Embryonic facial prominence (tissue), 1 donor: ENCODE measurements around the gene FARP1.
"Not testable (repeated sequence)": the region's sequence is repeated elsewhere in the genome, so short reads cannot be mapped to it uniquely, and the experiment has no call there.

Source experiments
- DNase-seq: peaks from one replicate; pipeline ENCODE4 v3.0.0-alpha.2; 2016; ENCODE audit errors: extremely low spot score

The FARP1 gene

DNA sequence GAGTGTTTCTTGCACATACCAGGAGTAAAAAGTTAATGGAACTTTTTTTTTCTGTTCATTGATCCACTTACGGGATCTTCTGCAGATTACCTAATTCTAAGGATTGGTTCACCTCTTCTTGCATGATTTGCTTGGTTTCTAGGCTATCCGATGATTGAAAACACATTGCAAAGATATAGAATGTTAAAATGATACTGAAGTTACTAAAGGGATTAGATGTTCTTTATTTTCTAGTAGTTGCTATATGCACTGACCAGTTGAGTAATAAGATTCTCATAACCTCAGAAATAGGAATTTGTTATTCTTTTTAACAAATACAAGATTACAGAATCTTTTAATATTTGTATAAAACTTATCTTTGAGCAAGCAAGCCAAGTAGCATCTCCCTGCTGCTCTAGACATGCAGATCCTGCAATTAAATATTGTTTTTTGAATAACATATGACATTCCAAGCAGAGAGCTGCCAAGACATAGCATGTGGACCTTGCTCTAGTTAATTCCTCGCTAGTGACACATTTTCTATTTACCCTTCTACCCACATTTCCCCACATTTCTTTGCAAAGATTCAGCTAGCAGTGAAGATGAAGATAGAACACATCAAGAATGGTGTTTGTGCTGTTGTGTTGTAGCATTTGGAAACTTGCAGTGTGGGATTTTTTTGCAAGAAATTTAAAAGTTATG is 85.9 kb downstream of the FARP1 start:
- no peak for DNase-seq

GRCh38 chr13:98230762-98231161 is 87.9 kb downstream of the FARP1 start:
- not testable (repeated sequence) for DNase-seq

DNA sequence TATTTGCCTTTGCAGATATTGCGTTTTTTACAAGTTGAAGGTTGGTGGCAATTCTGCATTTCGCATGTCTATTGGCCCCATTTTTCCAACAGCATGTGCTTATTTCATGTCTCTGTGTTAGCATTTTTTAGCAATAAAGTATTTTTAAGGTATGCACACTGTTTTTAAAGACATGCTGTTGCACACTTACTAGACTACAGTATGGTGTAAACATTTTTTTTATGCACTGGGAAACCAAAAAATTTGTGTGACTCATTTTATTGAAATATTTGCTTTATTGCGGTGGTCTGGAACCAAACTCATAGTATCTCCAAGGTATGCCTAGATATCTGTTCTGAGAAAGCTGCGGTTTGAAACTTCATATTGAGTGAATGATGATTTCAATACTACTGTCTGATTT is 89.6 kb downstream of the FARP1 start:
- no peak for DNase-seq

DNA sequence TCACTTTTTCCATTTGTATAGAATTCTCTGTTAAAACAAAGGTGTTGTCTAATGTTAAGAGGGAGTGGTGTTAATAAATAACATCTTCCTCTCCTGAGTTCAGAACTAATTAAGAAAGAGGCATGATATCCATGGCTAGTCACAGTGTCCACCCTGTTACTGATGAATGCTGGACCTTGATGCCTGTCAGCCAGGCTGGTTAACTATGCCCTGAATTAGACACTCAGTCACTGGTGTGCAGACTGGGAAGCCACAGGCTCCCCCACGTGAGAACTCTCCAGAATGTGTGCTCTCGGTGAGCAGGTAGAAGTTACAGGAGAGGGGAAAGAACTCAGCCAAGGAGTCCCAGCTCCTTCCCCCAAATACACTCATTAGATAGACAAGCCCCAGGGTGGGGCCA is 90.2 kb downstream of the FARP1 start:
- DNase-seq: no peak

DNA sequence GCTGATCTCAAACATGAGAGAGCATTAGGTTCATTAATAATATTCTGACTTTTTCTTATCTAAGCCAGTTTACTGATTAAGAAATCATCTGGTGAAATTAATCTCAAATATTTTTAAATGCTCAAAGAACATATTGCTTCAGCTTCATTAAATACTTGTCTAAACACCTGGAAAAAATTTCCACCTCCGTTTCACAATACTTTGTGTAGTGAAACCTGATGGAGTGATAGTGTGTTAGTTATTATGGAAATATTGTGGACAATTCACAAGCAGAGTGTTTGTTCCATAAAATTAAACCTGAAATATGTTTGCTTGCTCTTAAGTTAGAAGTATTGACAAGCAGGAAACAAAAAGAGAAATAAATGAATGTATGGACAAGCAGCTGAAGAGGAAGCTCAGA is 91.5 kb downstream of the FARP1 start:
- no peak for DNase-seq

DNA sequence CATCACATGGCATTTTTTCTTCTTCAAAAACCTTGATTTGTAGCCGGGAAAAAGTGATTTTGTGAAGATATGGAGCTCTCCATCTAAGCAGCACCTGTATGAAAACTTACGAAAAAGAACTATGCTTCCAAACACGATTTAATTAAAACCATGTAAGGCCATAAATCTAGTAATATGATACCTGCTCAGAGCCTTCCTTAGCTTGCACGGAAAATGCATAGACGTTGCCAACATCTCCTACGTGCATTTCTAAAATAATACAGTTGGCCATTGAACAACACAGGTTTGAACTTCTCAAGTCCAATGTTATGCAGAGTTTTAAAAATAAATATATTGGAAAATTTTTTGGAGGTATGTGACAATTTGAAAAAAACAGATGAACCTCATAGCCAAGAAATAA is 93.3 kb downstream of the FARP1 start:
- no peak for DNase-seq

DNA sequence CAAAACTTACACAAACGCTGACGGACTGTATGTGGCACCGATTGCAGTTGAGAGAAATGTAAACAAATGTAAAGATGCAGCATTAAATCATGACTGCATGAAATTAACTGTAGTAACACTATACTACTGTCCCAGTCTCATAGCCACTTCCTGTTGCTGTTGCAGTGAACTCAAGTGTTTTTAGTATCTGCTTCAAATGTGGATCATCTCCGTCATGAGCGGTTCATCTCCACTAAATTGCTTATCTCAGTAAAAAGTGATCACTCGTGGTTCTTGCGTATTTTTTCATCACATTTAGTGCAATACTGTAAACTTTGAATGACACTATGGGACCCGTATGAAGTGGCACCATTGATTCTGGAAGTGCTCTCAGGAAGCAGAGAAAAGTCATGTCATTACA is 94.4 kb downstream of the FARP1 start:
- DNase-seq: no peak

DNA sequence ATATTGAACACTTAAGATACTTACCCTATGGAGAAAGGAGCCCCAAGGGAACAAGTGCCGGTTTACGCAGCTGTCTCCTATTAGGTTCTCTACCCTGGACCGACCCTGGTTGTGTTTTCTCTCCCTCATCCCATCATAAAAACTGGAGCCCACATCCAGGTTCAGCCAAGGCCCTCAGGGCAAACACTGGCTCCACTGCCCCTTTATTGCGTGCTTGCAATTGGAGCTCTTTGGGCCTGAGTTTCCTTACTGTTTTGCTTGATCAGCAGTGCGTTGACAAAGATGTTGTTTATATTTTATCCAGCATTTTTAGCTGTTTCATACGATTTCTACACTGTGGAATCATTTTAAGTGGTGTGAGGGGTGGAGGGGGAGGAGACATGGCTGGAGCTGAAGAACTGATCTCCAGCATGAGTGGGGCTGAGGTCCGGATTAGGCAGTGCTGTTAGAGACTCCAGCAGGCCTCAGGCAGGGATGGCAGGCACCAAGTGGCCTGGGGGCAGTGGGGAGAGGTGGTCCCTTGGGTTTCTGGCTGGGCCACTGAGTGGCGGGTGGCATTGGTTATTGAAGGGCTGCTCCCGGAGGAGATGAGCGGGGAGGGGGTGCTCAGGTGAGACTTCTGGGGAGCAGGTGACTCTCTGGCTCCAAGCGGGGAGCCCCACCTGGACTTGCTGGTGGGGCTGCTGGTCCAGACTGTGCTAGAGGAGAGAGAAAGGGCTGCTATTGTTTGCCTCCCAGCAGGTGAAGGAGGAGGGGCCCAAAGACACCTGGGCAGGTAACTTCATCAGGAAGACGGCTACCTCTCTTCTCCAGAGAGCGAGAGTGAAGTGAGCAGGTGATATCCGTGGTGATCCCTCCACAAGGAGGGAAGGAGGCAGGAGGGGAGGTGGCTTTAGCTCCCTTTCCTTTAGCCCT is 96.5 kb downstream of the FARP1 start:
- DNase-seq: no peak

DNA sequence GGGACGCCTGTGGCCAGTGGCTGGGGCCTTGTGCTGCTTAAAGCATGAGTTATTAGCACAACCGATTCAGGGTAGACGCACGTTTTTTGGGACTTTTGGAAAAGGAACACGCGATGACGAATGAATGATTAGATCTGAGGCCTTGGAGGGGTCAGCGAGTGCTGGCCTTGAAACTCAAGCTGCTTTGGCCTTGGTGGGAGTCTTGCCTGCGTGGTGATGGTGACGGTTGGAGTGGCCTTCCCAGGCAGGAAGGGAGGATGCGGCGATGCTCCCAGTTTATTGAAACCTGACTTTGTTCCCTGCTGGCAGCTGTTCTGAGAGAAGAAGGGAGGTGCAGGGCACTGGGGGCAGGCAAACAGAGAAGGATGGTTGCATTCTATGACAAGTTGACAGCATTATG is 97.2 kb downstream of the FARP1 start:
- DNase-seq: no peak

DNA sequence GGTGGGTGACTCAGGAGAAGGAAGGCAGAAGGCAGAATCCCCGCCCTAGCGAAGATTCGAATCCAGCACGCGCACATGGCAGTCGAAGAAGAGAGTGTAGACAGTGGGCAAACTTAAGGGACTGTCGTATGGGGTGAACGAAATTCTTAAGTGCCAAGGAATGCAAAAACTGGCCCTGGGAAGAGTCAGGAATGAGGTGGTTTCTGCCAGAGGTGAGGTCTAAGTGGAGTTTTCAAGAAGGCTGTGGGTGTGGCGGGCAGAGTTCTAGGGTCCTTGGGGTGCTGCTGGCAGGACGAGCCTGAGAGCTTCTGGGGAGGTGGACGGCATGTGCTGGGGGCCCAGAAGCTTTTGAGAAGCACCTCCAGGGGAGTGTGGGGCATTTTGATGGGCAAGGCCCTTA is 98.1 kb downstream of the FARP1 start:
- no peak for DNase-seq

- no peak for DNase-seq
Measured at GRCh38 chr13:98241976-98242375, 99.1 kb downstream of the FARP1 start.

DNA sequence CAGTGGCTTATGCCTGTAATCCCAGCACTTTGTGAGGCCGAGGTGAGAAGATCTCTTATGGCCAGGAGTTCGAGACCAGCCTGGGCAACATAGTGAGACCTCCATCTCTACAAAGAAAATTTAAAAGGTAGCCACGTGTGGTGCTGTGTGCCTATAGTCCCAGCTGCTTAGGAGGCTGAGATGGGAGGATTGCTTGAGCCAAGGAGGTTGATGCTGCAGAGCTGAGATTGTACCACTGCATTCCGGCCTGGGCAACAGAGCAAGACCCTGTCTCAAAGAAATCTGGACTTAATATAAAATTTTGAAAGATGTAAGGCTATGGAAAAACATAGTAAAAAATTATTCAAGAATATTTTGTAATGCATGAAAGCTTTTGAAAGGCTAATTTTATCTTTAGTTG is 99.5 kb downstream of the FARP1 start:
- no peak for DNase-seq

DNA sequence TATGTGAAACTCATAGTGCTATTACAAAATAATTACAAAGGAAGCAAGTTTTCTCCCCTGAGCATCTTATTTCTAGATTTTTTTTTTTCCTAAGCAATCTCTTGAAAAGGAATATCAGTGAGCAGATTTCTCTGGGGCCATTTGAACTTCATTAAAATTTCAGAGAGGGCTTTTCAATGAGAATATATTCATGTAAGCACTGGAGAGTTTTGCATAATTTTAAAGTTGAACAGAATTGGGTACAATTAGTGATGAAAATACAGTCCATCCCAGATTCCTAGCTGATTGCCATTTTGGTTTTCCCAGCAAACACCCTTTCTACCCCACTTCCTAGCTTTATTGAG is 101.0 kb downstream of the FARP1 start:
- DNase-seq: no peak

DNA sequence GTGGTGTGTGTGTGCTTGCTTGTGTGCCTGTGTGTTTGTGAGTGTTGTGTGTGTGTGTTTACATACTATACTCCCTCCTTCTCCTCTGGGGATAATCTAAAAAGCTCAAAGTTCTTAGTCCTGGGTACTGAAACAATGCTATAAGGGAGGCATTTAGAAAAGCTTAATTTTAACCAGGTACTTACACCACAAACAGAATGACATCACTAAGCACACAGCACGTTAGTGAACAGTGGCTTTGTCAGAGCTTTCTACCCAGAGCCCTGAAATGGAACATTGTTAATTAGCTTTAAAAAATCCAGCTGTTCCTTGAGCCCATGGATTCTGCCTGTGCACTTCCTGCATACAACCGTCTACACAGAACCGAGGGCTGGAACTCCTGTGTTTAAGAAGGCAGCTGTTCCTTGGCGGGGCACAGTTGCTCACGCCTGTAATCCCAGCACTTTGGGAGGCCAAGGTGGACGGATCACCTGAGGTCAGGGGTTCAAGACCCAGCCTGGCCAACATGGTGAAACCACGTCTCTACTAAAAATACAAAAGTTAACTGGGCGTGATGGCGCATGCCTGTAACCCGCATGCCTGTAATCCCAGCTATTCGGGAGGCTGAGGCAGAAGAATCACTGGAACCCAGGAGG is 103.8 kb downstream of the FARP1 start:
- DNase-seq: no peak

DNA sequence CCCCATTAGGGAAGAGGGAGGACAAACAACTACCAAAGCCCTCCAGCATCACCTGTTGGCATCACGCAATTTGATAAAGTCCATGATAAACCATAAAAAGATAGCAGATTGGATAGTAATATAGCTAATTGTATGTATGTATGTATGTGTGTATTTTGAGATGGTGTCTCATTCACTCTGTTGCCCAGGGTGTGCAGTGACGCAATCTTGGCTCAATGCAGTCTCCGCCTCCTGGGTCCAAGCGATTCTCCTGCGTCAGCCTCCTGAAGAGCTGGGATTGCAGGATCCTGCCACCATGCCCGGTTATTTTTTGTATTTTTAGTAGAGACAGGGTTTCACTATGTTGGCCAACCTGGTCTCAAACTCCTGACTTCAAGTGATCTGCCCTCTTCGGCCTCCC is 108.8 kb downstream of the FARP1 start:
- DNase-seq: no peak

DNA sequence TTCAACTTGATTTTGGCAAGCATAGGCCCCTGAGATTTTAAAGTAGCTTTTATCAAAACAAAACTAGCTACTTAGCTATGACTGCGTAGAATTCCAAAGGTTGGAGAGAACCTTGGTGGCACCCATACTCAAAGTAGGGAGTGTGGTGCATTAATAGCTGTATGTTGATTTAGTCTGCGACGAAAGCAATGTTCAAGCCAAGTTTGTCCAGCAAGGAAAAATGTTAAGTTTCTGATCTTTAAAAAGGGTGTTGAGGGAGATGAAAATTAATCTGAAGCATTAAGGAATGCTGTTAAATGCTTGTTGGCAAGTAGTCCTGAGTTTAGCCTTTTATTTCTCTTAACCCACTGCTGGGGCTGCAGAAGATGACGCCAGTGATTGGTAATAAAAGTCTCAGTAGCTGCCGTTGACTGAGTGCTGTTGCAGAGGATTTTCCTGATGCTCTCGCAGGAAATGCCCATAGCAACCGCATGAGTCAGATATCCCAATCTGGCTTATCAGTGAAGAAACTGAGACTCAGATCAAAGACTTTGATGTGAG is 110.1 kb downstream of the FARP1 start:
- no peak for DNase-seq

DNA sequence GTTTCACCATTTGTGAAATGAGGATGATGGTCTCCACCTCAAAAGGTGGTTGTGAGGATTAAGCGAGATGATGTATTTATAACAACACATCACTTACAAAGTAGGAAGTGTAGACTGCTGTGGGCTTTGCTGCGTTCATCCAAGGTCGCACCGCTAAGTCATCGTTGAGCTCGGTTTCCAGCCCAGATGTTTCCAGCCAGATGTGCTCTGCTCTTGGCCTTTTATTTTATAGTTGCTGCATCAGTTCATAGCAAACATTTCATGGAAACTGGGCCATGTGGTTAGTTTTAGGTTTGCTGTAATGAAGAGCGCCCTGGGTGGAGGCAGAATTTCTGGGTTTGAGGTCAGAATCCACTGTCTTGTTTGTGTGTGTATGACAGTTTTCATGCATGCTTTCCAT is 110.6 kb downstream of the FARP1 start:
- no peak for DNase-seq

GRCh38 chr13:98254513-98254912 is 111.6 kb downstream of the FARP1 start:
- peak; percentile 69 for DNase-seq

DNA sequence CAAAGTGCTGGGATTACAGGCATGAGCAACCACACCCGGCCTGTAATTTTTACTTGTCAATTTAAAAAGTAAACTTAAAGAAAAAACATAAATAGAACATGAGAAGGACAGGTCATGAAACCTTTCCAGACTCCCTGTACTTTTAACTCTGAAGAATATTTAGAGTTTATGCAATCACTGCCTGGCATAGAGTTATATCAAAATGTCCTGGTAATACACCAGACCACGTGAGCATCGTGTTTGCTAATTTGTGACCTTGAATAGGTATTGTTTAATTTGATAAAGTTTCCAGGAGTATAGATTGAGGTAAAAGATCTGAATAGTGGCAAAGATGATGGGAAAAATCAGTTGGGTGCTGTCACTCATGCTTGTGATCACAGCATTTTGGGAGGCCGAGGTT is 115.3 kb downstream of the FARP1 start:
- no peak for DNase-seq

DNA sequence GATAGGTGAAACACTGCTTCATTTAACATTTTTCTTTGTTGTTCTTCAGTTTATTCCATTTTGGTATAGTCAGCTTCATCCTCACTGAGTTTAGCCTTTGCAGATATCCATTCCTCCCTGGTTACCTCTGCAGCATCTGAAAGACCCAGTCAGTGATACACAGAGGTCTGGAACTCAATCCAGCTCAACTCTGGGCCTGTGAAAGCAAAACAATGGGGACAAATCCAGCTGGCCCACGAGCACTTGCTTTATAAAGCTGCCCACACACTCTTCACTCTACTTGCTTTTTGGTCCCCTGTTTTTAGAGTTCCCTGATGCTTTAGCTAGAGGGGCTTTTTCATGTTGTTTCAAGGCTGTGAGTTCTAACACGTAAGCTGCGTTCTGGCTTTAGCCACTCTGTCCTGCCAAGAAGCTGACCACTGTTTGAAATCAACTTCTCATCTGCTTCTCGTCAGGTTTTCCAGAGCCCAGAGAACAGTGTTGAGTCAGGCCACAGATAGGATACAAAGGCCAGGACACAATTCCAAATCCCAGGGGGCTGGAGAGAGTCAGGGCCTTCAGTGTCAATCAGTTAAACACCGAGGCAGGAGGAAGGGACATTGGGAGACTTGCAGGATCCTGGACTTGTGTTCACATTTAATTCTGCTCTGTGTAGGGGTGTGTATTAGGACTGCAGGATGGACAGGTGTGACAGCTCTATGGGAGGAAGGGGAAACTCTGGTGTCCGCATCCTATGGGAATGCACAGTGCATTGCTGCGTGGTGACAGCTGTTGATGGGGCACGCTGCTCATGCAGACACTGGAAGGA is 117.7 kb downstream of the FARP1 start:
- no peak for DNase-seq

GRCh38 chr13:98261165-98261702 is 118.3 kb downstream of the FARP1 start:
- DNase-seq: no peak

DNA sequence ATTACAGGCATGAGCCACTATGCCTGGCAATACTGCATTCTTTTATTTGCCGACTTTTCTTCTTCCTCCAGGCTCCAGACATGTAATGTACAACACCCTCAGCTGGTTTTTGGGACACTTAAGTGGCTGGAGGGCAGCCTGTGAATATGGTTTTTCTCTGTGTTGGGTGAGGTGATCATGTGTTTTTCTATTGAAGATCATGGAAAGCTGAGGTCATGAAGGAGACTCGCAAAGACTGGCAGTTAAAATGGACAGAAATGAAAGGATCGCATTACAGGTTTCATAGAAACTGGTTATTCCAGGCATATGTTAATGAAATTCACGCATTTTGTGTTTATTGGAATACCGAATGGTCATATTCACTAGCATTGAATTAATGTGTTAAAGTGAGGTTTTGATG is 119.4 kb downstream of the FARP1 start:
- no peak for DNase-seq
